GM18502 (cell line): ENCODE measurements around the gene STAG1.
"Not testable (repeated sequence)": the region's sequence is repeated elsewhere in the genome, so short reads cannot be mapped to it uniquely, and the experiment has no call there.

Experiments used
- ATAC-seq: cut with Tn5 transposase; IDR thresholded peaks from one replicate; pipeline ENCODE4 v1.9.1; 2021; ENCODE audit warnings: mild to moderate bottlenecking; ENCODE audit not compliant: unreplicated experiment, poor library complexity

The STAG1 gene

DNA sequence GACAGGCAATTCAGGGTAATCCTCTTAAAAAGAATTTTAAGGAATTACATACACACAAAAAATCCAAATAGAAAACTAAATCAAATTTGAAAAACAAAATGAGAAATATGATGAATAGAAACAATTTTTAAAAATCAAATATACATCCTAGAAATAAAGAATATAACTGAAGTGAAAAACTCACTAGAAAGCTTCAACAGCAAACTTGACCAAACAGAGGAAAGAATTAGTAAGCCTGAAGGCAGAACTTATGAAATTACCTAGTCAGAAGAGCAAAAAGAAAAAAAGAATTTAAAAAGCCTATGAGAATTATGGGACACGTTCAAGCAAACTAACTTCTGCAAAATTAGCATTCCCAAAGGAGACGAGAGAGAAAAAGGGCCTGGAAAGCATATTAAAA, 296.0 kb downstream of the STAG1 start:
- ATAC-seq, result no peak

GRCh38 chr3:136444581-136444980, 307.6 kb downstream of the STAG1 start:
- ATAC-seq, result no peak

DNA sequence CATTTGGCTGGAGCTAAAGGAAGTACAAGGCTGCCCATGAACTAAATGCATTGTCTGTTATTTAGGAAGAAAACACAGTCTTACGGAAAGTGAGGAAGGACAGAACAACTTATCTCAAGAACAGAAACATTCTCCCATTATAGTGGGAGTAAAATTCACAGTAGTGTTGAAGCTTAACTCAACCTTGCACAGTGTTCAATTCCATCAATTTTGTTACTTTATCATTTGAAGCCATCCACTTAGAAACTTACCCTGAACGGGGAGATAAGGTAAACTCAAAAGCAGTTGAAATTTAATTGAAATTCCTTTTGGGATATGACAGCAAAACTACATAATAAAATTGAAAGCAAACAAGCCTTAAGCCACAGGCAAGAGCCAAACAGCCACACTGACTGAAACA, 315.1 kb downstream of the STAG1 start:
- no peak for ATAC-seq

GRCh38 chr3:136434429-136434828, 317.7 kb downstream of the STAG1 start:
- ATAC-seq, result no peak

DNA sequence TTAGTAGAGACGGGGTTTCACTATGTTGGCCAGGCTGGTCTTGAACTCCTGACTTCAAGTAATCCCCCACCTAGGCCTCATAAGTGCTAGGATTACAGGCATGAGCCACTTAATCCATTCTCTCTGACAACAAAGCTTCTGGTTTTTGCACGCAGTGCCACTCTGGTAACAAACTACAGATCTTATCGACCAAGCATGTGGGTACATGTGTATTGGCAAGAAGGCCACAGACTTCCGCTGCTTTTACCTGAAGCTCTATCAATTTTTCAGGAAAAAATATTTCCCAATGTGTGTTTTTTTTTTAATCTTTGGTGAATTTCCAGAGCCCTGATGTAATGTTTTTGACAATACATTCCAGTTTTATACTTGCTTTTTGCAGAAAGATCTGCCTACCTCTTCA, 319.5 kb downstream of the STAG1 start:
- ATAC-seq, result no peak

GRCh38 chr3:136428167-136428566, 324.0 kb downstream of the STAG1 start:
- ATAC-seq, result no peak

DNA sequence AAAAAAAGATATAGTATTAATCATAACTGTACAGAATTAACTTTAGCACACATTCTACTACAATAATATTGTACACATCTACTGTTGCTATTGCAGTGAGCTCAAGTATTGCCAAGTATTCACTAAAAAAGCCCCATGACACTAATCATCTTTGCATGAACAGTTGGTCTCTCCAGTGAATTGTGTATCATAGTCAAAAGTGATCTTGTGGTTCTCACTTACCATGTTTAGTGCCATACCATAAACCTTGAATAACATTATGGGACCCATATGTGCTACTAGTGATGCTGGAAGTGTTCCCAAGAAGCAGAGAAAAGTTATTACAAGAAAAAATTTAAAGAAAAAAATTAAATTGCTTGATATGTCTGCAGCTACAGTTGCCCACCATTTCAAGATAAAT, 324.9 kb downstream of the STAG1 start:
- ATAC-seq, result no peak

GRCh38 chr3:136414476-136414875, 337.7 kb downstream of the STAG1 start:
- ATAC-seq, result no peak

DNA sequence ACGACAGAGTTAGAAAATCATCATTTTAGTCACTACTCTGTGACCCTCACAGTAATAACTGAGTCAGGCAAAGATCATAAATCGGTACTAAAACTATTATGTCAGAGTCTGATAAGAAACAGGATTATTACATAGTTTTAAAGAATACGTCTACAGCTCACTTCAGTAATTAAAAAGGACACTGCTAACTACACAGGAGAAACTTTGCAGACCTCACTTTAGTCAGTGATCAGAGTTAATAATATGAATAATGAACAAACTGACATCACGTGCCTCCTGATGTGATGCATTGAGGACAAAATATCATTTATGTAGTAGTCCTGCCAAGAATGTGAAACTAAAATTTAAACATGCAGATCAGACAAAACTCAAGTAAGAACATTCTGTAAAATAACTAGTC, 339.9 kb downstream of the STAG1 start:
- no peak for ATAC-seq

- ATAC-seq, result no peak
These were observed 342.6 kb downstream of the STAG1 start for GRCh38 chr3:136409549-136409948.

DNA sequence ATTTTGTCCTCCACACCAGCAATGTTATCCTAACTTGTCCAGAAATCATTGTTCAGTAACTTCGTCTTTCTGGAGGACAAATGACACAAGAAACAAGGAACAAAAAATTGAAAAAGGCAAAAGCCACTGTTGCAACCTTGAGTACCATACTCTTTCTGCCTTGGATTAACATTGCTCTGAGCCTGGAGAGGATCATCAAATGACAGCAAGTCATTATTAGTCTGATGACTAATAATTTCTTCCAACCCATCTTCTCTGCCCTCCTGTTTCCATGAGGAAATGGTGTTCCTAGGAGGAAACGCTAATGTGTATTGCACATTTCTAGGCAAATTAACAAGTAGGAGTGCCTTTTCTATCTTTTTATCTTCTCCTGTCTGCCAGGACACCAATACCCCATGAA, 348.1 kb downstream of the STAG1 start:
- no peak for ATAC-seq

GRCh38 chr3:136396916-136397315, 355.3 kb downstream of the STAG1 start:
- no peak for ATAC-seq

- no peak for ATAC-seq
These were observed 361.6 kb downstream of the STAG1 start for GRCh38 chr3:136390574-136390973.

DNA sequence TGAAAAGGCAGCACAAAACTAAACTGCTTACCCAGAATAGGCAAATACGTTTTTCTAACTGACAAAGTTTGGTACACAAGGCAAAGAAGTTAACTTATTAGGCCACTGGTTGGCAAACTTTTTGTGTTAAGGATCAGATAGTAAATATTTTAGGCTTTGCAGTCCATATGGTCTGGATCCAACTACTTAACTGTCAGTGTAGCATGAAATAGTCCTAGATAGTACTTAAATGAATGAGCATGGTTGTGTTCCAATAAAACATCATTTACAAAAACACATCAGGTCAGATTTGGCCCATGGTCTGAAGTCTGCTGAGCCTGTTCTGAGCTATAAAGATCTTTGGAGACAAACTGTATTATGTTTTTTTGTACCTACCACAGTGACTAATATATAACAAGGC, 365.1 kb downstream of the STAG1 start:
- ATAC-seq, result no peak

GRCh38 chr3:136385457-136385856, 366.7 kb downstream of the STAG1 start:
- ATAC-seq, result peak; percentile 96

DNA sequence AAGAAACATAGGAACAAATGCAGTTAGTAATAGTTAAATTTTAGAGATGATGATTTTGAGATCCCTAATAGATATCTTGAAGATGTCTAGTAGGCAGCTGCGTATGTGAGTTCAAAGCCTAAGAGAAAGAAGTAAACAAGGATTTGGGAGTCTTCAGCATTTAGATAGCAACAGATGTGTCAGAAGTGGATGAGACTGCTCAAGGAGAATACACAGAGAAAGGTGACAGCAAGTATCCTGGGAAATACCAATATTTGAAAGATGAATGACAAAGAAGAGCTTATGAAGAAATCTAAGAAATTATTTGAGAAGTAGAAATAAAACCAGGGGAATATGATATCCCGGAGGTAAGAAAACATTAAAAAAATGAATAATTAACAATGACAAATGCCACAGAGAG, 371.1 kb downstream of the STAG1 start:
- ATAC-seq, result no peak

DNA sequence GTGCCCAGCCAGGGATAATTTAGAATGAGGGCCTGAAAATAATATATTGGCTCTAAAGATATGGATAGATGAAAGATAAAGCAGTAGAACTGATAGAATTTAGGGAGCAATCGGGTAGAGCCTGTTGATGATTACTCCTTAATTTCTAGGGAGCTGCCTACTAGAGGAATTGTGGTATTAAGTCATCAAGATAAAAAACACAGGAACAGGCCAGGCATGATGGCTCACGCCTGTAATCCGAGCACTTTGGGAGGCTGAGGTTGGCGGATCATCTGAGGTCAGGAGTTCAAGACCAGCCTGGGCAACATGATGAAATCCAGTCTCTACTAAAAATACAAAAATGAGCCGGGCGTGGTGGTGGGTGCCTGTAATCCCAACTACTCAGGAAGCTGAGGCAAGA, 371.6 kb downstream of the STAG1 start:
- ATAC-seq, result no peak

DNA sequence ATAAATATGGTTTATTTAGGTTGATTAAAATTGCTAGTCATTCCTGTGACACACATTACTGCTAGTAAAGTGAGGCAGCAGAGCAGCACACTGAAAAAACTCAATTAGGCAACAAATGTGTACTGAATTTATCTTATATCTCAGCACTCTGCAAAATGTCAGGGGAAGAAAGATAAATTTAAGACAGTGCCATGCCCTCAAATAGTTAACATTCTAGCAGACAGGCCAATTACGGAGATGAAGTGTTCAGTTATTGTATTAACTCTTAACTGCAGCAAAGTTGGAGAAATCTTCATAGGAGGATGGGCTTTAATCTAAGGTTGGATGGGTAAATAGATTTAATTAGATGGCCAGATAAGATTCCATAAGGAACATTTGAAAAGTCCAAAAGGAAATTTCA, 374.2 kb downstream of the STAG1 start:
- ATAC-seq, result no peak

DNA sequence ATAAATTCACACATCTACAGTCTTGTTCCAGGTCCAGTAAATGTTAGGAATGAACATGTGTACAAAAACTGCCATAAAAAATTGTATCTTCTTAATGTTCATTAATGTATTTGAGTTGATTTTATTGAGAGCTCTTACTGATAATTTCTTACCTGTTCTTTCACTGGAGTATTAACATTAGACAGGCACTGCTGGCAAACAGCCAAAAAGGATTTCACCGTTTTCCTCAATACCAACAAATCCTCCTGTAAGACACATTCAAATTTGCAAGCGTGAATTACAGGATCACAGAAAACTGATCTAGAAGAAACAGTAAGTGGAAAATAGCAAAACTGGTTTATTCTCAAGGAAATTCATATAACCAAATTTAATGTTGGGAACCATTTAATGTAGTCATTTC, 374.7 kb downstream of the STAG1 start:
- no peak for ATAC-seq

- ATAC-seq, result not testable (repeated sequence)
These were observed 376.4 kb downstream of the STAG1 start for GRCh38 chr3:136375800-136376199.

- ATAC-seq, result no peak
These were observed 385.9 kb downstream of the STAG1 start for GRCh38 chr3:136366289-136366688.

- ATAC-seq, result peak; percentile 65
These were observed 398.7 kb downstream of the STAG1 start for GRCh38 chr3:136353461-136353860.

DNA sequence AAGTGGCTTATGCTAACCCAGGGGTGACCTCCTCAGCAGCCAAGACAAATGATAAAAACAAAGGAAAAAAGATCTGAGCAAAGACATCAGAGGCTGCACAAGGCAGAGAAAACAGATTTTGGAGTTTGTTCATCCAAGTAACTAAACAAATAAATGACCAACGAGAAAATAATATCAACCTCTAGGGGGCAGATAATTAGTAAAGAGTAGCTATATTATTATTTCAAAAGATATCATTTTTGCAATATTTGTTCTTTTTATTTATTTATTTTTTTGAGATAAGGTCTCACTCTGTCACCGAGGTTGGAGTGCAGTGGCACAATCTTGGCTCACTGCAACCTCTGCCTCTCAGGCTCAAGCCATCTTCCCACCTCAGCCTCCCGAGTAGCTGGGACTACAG, 400.3 kb downstream of the STAG1 start:
- no peak for ATAC-seq
